ENCODE results near the gene SETD7.

Gene SETD7

GRCh38 chr4:139501527-139501926, 54.5 kb downstream of the SETD7 start:
- H3K79me2 ChIP-seq (ENCODE audit: control insufficient read depth, low read length): no peaks in the 10 kb centered on the region
- H3K27ac ChIP-seq (ENCODE audit: low read depth, low read length): no peak overlapping the region
- no peaks in the 10 kb centered on the region for H4K20me1 ChIP-seq (ENCODE audit: control insufficient read depth, insufficient read depth, low read depth, low read length)
- no peaks in the 10 kb centered on the region for H3K27me3 ChIP-seq (ENCODE audit: control insufficient read depth, low read length)
- no peaks in the 10 kb centered on the region for H3K4me1 ChIP-seq (ENCODE audit: control insufficient read depth, low read length)
- no peak overlapping the region for H3K4me2 ChIP-seq (ENCODE audit: low read length)
- peaks cover 8% of the 10 kb centered on the region for H3K36me3 ChIP-seq (ENCODE audit: control insufficient read depth, low read length)
- H3F3A ChIP-seq (ENCODE audit: control insufficient read depth, insufficient read depth): no peaks in the 10 kb centered on the region
- no peaks in the 10 kb centered on the region for H3K9me3 ChIP-seq (ENCODE audit: control insufficient read depth, insufficient read depth, low read length)
- no peaks in the 10 kb centered on the region for H3K9me2 ChIP-seq (replicated peaks; ENCODE audit: control insufficient read depth, low read length)
- TF ChIP-seq EZH2phosphoT487 (IDR thresholded peaks at IDR 0.05; ENCODE audit: borderline replicate concordance, low read length) (no peak), CTCF (IDR thresholded peaks at IDR 0.05; ENCODE audit: low read depth, low read length, poor library complexity, severe bottlenecking) (no peak)
- no peak overlapping the region for H3K4me3 ChIP-seq (ENCODE audit: low read length)

DNA sequence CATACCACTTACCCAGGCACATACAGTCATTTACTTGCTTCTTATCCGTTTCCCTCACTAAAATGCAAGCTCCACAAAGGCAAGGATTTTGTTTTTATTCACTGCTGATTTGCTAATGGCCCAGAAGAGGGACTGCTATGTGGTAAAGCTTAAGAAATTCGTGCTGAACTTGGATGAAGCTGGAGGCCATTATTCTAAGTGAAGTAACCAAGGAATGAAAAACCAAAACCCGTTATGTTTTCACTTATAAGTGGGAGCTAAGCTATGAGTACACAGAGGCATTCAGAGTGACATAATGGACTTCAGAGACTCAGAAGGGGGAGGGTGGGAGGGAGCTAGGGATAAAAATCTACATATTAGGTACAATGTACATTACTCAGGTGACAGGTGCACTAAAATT, 54.9 kb downstream of the SETD7 start:
- H3K4me1 ChIP-seq (ENCODE audit: control insufficient read depth, low read length): no peaks in the 10 kb centered on the region
- H3K27me3 ChIP-seq (ENCODE audit: control insufficient read depth, low read length): no peaks in the 10 kb centered on the region
- H4K20me1 ChIP-seq (ENCODE audit: control insufficient read depth, insufficient read depth, low read depth, low read length): no peaks in the 10 kb centered on the region
- H3K36me3 ChIP-seq (ENCODE audit: control insufficient read depth, low read length): peaks cover 4% of the 10 kb centered on the region; the same call in 1 of the 2 replicates
- no peaks in the 10 kb centered on the region for H3K9me3 ChIP-seq (ENCODE audit: control insufficient read depth, insufficient read depth, low read length)
- H3K4me2 ChIP-seq (ENCODE audit: low read length): no peak overlapping the region
- H3K79me2 ChIP-seq (ENCODE audit: control insufficient read depth, low read length): no peaks in the 10 kb centered on the region
- TF ChIP-seq EZH2phosphoT487 (IDR thresholded peaks at IDR 0.05; ENCODE audit: borderline replicate concordance, low read length): no peak
- no peak for TF ChIP-seq CTCF (IDR thresholded peaks at IDR 0.05; ENCODE audit: low read depth, low read length, poor library complexity, severe bottlenecking)
- no peaks in the 10 kb centered on the region for H3K9me2 ChIP-seq (replicated peaks; ENCODE audit: control insufficient read depth, low read length)
- H3K4me3 ChIP-seq (ENCODE audit: low read length): no peak overlapping the region
- H3K27ac ChIP-seq (ENCODE audit: low read depth, low read length): no peak overlapping the region
- H3F3A ChIP-seq (ENCODE audit: control insufficient read depth, insufficient read depth): no peaks in the 10 kb centered on the region

DNA sequence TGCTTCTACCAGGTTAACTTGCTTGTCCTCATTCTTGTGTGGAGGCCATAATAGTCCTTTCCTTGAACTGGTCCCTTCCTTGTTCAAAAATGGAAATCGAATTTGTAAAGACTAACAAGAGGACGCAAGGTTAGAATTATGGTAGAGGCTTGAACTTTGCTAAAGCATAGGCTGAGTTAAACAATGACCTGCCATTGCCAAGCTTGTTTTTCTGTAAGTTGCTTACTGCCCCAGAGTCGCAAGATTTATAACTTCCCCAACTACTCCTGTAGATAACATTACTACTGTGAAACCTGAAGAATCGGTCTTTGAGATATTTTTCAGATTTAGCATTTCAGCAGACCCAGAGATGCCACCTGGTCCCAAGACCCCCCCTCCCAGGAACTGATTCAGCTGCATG, 56.8 kb downstream of the SETD7 start:
- H3F3A ChIP-seq (ENCODE audit: control insufficient read depth, insufficient read depth): no peaks in the 10 kb centered on the region

More for the DNA sequence above, 56.8 kb downstream of the SETD7 start:
- H3K79me2 ChIP-seq (ENCODE audit: control insufficient read depth, low read length): no peaks in the 10 kb centered on the region
- TF ChIP-seq EZH2phosphoT487 (IDR thresholded peaks at IDR 0.05; ENCODE audit: borderline replicate concordance, low read length) (no peak), CTCF (IDR thresholded peaks at IDR 0.05; ENCODE audit: low read depth, low read length, poor library complexity, severe bottlenecking) (no peak)
- no peak overlapping the region for H3K4me2 ChIP-seq (ENCODE audit: low read length)
- H3K27me3 ChIP-seq (ENCODE audit: control insufficient read depth, low read length): no peaks in the 10 kb centered on the region
- H3K27ac ChIP-seq (ENCODE audit: low read depth, low read length): no peak overlapping the region
- no peak overlapping the region for H3K4me3 ChIP-seq (ENCODE audit: low read length)
- no peaks in the 10 kb centered on the region for H3K4me1 ChIP-seq (ENCODE audit: control insufficient read depth, low read length)
- H3K36me3 ChIP-seq (ENCODE audit: control insufficient read depth, low read length): no peaks in the 10 kb centered on the region
- H4K20me1 ChIP-seq (ENCODE audit: control insufficient read depth, insufficient read depth, low read depth, low read length): no peaks in the 10 kb centered on the region
- H3K9me3 ChIP-seq (ENCODE audit: control insufficient read depth, insufficient read depth, low read length): no peaks in the 10 kb centered on the region
- H3K9me2 ChIP-seq (replicated peaks; ENCODE audit: control insufficient read depth, low read length): no peaks in the 10 kb centered on the region
